HG02840 (cell line): Measurements from ENCODE around the gene BCL11B.

ENCODE experiments used
- ATAC-seq: cut with Tn5 transposase; IDR thresholded peaks from one replicate; pipeline ENCODE4 v1.9.1; 2021; ENCODE audit warnings: mild to moderate bottlenecking, moderate library complexity, moderate number of reproducible peaks; ENCODE audit not compliant: unreplicated experiment, low FRiP score

The BCL11B gene

GRCh38 chr14:99242238-99242637 lies 29.8 kb downstream of the BCL11B start:
- ATAC-seq, result no peak

GRCh38 chr14:99241325-99242010 lies 30.5 kb downstream of the BCL11B start:
- ATAC-seq, result no peak

GRCh38 chr14:99240627-99241324 lies 31.2 kb downstream of the BCL11B start:
- no peak for ATAC-seq

- no peak for ATAC-seq
Measured at GRCh38 chr14:99239661-99240092, 32.3 kb downstream of the BCL11B start.

- no peak for ATAC-seq
Measured at GRCh38 chr14:99238216-99238615, 33.8 kb downstream of the BCL11B start.

- no peak for ATAC-seq
Measured at GRCh38 chr14:99237288-99237687, 34.7 kb downstream of the BCL11B start.

GRCh38 chr14:99236386-99237138 lies 35.4 kb downstream of the BCL11B start:
- no peak for ATAC-seq

- ATAC-seq, result no peak
Measured at GRCh38 chr14:99235582-99236320, 36.2 kb downstream of the BCL11B start.

- no peak for ATAC-seq
Measured at GRCh38 chr14:99234961-99235571, 36.9 kb downstream of the BCL11B start.

GRCh38 chr14:99234355-99234754 lies 37.6 kb downstream of the BCL11B start:
- ATAC-seq, result no peak

- no peak for ATAC-seq
Measured at GRCh38 chr14:99233222-99234035, 38.6 kb downstream of the BCL11B start.

GRCh38 chr14:99232714-99233214 lies 39.2 kb downstream of the BCL11B start:
- no peak for ATAC-seq

GRCh38 chr14:99231850-99232713 lies 39.9 kb downstream of the BCL11B start:
- no peak for ATAC-seq

- no peak for ATAC-seq
Measured at GRCh38 chr14:99231161-99231849, 40.7 kb downstream of the BCL11B start.

- ATAC-seq, result no peak
Measured at GRCh38 chr14:99230208-99231151, 41.5 kb downstream of the BCL11B start.

GRCh38 chr14:99229654-99230207 lies 42.3 kb downstream of the BCL11B start:
- no peak for ATAC-seq
